Activated CD4-positive, alpha-beta T cell treated with anti-CD3 and anti-CD28 coated beads for 36 hours (primary cell): ENCODE measurements around the gene LIN28B. TPM values are rescaled to one million over a fixed set of nuclear protein-coding genes. Genes with fewer than 3 reads are reported as not detected.
"Not testable (repeated sequence)": the region's sequence is repeated elsewhere in the genome, so short reads cannot be mapped to it uniquely, and the experiment has no call there.

ENCODE experiments used
- ATAC-seq: fragments of 200-7000 bp; cut with Tn5 transposase; one replicate; pipeline ENCODE4 v1.10.0; 2021; ENCODE audit warnings: mild to moderate bottlenecking, moderate library complexity
- CTCF ChIA-PET: fragments of 350-600 bp; sonication (Branson Sonifier 250); formaldehyde crosslinking; loops from one replicate; lab custom pipeline; 2021; ENCODE audit warnings: antibody characterized with exemption; lab: Charles Lee
- POLR2A ChIA-PET: fragments of 350-600 bp; sonication (Branson Sonifier 250); formaldehyde crosslinking; loops from one replicate; lab custom pipeline; 2021; ENCODE audit warnings: antibody characterized with exemption, inconsistent platforms; lab: Charles Lee
- DNase-seq: peaks from one replicate; pipeline ENCODE4 v3.0.0-alpha.2; 2020
- H3K27ac Mint-ChIP-seq: one replicate; pipeline ENCODE4 v1.8.0; 2021; ENCODE audit warnings: mixed read lengths
- H3K27me3 Mint-ChIP-seq: one replicate; pipeline ENCODE4 v1.8.0; 2021; ENCODE audit warnings: mixed read lengths
- H3K36me3 Mint-ChIP-seq: one replicate; pipeline ENCODE4 v1.8.0; 2021; ENCODE audit warnings: low read depth, mixed read lengths
- H3K4me1 Mint-ChIP-seq: one replicate; pipeline ENCODE4 v1.8.0; 2021; ENCODE audit warnings: mixed read lengths
- H3K4me3 Mint-ChIP-seq: one replicate; pipeline ENCODE4 v1.8.0; 2021; ENCODE audit warnings: mild to moderate bottlenecking, moderate library complexity, mixed read lengths
- H3K9me3 Mint-ChIP-seq: one replicate; pipeline ENCODE4 v1.8.0; 2021; ENCODE audit warnings: low read depth, mixed read lengths
- intact Hi-C, 2 experiments: fragments of 100-400 bp; cut with DNase I in 1 of 2; cut with micrococcal nuclease in 1 of 2; formaldehyde crosslinking; loops; one replicate each; pipeline versions ENCODE4 v1.14.2 to v1.15.1; 2022 to 2024; cut with DNase I, micrococcal nuclease
- total RNA-seq, 2 experiments: library from RNA; stranded (reverse); gene quantifications; one replicate each; pipeline ENCODE4 v1.2.3, GENCODE V29; 2021

Gene LIN28B
- total RNA-seq, 2 experiments from 2014 or later: not detected

DNA sequence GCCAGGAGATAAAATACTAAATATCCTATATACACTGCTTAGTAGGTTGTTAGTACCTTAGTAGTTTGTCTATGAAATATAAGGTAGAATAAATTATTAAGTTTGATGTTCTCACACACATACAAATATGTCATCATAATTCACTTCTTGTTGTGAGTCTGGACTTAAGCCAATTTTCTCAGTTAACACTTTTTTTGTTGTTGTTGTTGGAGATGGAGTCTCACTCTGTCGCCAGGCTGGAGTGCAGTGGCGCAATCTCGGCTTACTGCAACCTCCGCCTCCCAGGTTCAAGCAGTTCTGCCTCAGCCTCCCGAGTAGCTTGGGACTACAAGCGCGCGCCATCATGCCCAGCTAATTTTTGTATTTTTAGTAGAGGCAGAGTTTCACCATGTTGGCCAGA is 119.5 kb downstream of the LIN28B start:
- H3K9me3 Mint-ChIP-seq, H3K27ac Mint-ChIP-seq, H3K4me3 Mint-ChIP-seq, DNase-seq, POLR2A ChIA-PET, ATAC-seq, H3K4me1 Mint-ChIP-seq, H3K36me3 Mint-ChIP-seq: not testable (repeated sequence)
- CTCF ChIA-PET: interaction anchor here (2.2 kb wide), 1 partner anchor 12 kb away, joined by 6 read pairs; no protein-coding TSS in a partner anchor
- peaks cover 13% of the 10 kb centered on the region for H3K27me3 Mint-ChIP-seq
- intact Hi-C loops: loop anchor here (5.0 kb wide), 2 partner anchors 134 to 284 kb away; no protein-coding TSS in a partner anchor

GRCh38 chr6:105077596-105078385 is 120.9 kb downstream of the LIN28B start:
- no peaks in the 10 kb centered on the region for H3K9me3 Mint-ChIP-seq
- no peak overlapping the region for H3K27ac Mint-ChIP-seq
- intact Hi-C loops: loop anchor here (1.0 to 5.0 kb wide), 5 partner anchors 135 to 394 kb away; no protein-coding TSS in a partner anchor
- no peaks in the 10 kb centered on the region for H3K4me1 Mint-ChIP-seq
- H3K4me3 Mint-ChIP-seq: no peak overlapping the region
- H3K27me3 Mint-ChIP-seq: peaks cover 13% of the 10 kb centered on the region
- DNase-seq (no peak), ATAC-seq (no peak)
- ChIA-PET CTCF (interaction anchor here (0.6 to 2.7 kb wide), 13 partner anchors 10 to 399 kb away, joined by 3 to 17 read pairs (median 3); no protein-coding TSS in a partner anchor), POLR2A (no interaction called here)
- H3K36me3 Mint-ChIP-seq: no peaks in the 10 kb centered on the region

DNA sequence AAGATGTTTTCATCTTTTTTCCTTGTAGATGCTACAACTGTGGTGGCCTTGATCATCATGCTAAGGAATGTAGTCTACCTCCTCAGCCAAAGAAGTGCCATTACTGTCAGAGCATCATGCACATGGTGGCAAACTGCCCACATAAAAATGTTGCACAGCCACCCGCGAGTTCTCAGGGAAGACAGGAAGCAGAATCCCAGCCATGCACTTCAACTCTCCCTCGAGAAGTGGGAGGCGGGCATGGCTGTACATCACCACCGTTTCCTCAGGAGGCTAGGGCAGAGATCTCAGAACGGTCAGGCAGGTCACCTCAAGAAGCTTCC is 121.4 kb downstream of the LIN28B start:
- ChIA-PET POLR2A (no interaction called here), CTCF (interaction anchor here (0.6 to 2.7 kb wide), 8 partner anchors 10 to 396 kb away, joined by 3 to 17 read pairs (median 4); no protein-coding TSS in a partner anchor)
- intact Hi-C loops: loop anchor here (1.0 to 5.0 kb wide), 5 partner anchors 136 to 395 kb away; no protein-coding TSS in a partner anchor
- Mint-ChIP-seq H3K27ac (no peak overlapping the region), H3K4me3 (no peak overlapping the region), H3K4me1 (no peaks in the 10 kb centered on the region), H3K36me3 (no peaks in the 10 kb centered on the region), H3K9me3 (no peaks in the 10 kb centered on the region), H3K27me3 (peaks cover 10% of the 10 kb centered on the region)
- ATAC-seq (no peak), DNase-seq (no peak)

GRCh38 chr6:105080279-105080678 is 123.4 kb downstream of the LIN28B start:
- DNase-seq: no peak
- intact Hi-C loops: no loop called here
- no peaks in the 10 kb centered on the region for H3K9me3 Mint-ChIP-seq

GRCh38 chr6:105081662-105082061 is 124.8 kb downstream of the LIN28B start:
- CTCF ChIA-PET, ATAC-seq, H3K9me3 Mint-ChIP-seq, POLR2A ChIA-PET, H3K4me1 Mint-ChIP-seq, DNase-seq, intact Hi-C loops, H3K27ac Mint-ChIP-seq, H3K36me3 Mint-ChIP-seq, H3K4me3 Mint-ChIP-seq, H3K27me3 Mint-ChIP-seq: not testable (repeated sequence)

More at GRCh38 chr6:105080279-105080678, 123.4 kb downstream of the LIN28B start:
- Mint-ChIP-seq H3K4me3 (no peak overlapping the region), H3K27me3 (peaks cover 6% of the 10 kb centered on the region), H3K4me1 (no peaks in the 10 kb centered on the region), H3K36me3 (no peaks in the 10 kb centered on the region), H3K27ac (no peak overlapping the region)
- POLR2A ChIA-PET: no interaction called here
- CTCF ChIA-PET: interaction anchor here (0.7 kb wide), 1 partner anchor 9 kb away, joined by 3 read pairs; no protein-coding TSS in a partner anchor
- ATAC-seq: no peak

- no peaks in the 10 kb centered on the region for H3K27me3 Mint-ChIP-seq
- H3K4me1 Mint-ChIP-seq: no peaks in the 10 kb centered on the region
- H3K36me3 Mint-ChIP-seq: no peaks in the 10 kb centered on the region
- H3K4me3 Mint-ChIP-seq: no peak overlapping the region
- H3K9me3 Mint-ChIP-seq: no peaks in the 10 kb centered on the region
- ATAC-seq: peak; percentile 36
- no peak overlapping the region for H3K27ac Mint-ChIP-seq
- CTCF ChIA-PET: interaction anchor here (0.6 to 1.8 kb wide), 28 partner anchors 10 to 753 kb away, joined by 3 to 20 read pairs (median 3); partner anchors contain the start of gene PREP
- intact Hi-C loops: loop anchor here (1.0 to 2.0 kb wide), 3 partner anchors 275 to 337 kb away; partner anchors contain the start of gene PREP (in 2 of the 2)
- POLR2A ChIA-PET: interaction anchor here (0.6 to 0.7 kb wide), 2 partner anchors 40 to 276 kb away, joined by 3 to 4 read pairs; no protein-coding TSS in a partner anchor
- peak; percentile 49 for DNase-seq
Observed at GRCh38 chr6:105087571-105088211, 130.8 kb downstream of the LIN28B start.

DNA sequence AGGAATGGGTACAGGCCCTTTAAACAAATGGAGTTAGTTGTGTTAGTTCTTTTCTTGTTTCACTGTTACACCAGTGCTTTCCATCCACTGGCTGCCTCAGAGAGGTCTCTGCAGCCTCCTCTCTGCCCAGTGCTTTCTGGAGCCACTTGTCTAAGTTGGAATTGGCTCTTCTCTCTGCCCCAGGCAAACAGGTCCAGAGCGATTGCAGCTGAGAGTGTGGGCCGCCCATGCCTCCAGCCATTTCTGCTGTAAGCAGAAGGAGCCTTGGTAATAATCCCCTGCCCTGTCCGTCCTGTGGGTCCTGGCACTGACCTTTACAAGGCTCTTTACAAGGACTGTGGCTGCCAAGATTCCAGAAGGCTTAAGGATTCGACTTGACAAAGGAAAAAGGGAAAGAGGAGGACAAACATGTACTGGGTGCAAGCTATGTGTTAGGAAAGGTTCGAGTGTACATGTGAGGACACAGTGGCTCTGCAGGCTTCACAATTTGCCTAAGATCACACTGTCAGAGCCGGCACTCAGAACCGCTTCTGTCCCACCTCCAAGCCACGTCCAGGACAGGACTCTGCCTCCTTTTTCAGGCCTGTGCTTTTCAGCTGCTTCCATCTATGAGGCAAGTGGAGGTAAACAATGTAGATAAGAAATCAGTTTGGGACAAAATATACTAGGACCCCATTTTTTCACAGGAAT is 134.4 kb downstream of the LIN28B start:
- CTCF ChIA-PET: interaction anchor here (1.3 kb wide), 2 partner anchors 25 to 117 kb away, joined by 3 read pairs; no protein-coding TSS in a partner anchor
- ATAC-seq: no peak

GRCh38 chr6:105094133-105094640 is 137.3 kb downstream of the LIN28B start:
- H3K27ac Mint-ChIP-seq: no peak overlapping the region
- H3K9me3 Mint-ChIP-seq: no peaks in the 10 kb centered on the region
- H3K4me1 Mint-ChIP-seq: no peaks in the 10 kb centered on the region
- intact Hi-C loops: no loop called here
- CTCF ChIA-PET: no interaction called here
- H3K4me3 Mint-ChIP-seq: no peak overlapping the region
- no peaks in the 10 kb centered on the region for H3K27me3 Mint-ChIP-seq
- no peak for ATAC-seq
- no peak for DNase-seq
- POLR2A ChIA-PET: no interaction called here
- no peaks in the 10 kb centered on the region for H3K36me3 Mint-ChIP-seq

More for the DNA sequence above, 134.4 kb downstream of the LIN28B start:
- no peak for DNase-seq
- Mint-ChIP-seq H3K9me3 (no peaks in the 10 kb centered on the region), H3K4me3 (no peak overlapping the region), H3K27me3 (no peaks in the 10 kb centered on the region), H3K36me3 (no peaks in the 10 kb centered on the region), H3K27ac (no peak overlapping the region), H3K4me1 (no peaks in the 10 kb centered on the region)
- POLR2A ChIA-PET: no interaction called here
- intact Hi-C loops: no loop called here

DNA sequence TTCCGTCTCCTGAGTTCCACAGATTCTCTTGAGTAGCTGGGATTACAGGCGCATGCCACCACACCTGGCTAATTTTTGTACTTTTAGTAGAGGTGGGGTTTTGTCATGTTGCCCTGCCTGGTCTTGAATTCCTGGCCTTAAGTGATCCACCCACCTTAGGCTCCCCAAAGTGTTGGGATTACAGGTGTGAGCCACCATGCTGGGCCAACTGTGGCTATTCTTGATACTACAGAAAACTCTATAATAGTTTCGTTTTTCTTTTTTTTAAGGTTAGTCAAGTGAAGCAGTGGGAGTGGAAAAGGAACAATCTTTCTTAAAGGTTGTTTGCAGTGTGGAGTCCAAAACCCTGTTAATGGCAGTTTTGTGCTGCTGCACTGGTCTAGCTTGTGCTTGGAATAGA is 138.2 kb downstream of the LIN28B start:
- intact Hi-C loops: no loop called here
- DNase-seq: no peak
- Mint-ChIP-seq H3K27ac (no peak overlapping the region), H3K4me3 (no peak overlapping the region), H3K4me1 (no peaks in the 10 kb centered on the region), H3K36me3 (no peaks in the 10 kb centered on the region), H3K9me3 (no peaks in the 10 kb centered on the region), H3K27me3 (no peaks in the 10 kb centered on the region)
- no peak for ATAC-seq
- POLR2A ChIA-PET: no interaction called here
- CTCF ChIA-PET: no interaction called here

- DNase-seq: no peak
- ChIA-PET CTCF (interaction anchor here (3.7 kb wide), 1 partner anchor 10 kb away, joined by 13 read pairs; no protein-coding TSS in a partner anchor), POLR2A (no interaction called here)
- intact Hi-C loops: no loop called here
- Mint-ChIP-seq H3K4me3 (no peak overlapping the region), H3K36me3 (no peaks in the 10 kb centered on the region), H3K27ac (no peak overlapping the region), H3K9me3 (no peaks in the 10 kb centered on the region), H3K4me1 (no peaks in the 10 kb centered on the region), H3K27me3 (no peaks in the 10 kb centered on the region)
- ATAC-seq: no peak
Observed at GRCh38 chr6:105097288-105097687, 140.4 kb downstream of the LIN28B start.

- intact Hi-C loops: no loop called here
- Mint-ChIP-seq H3K27ac (no peak overlapping the region), H3K4me1 (no peaks in the 10 kb centered on the region), H3K36me3 (no peaks in the 10 kb centered on the region), H3K4me3 (no peak overlapping the region), H3K27me3 (peaks cover 3% of the 10 kb centered on the region), H3K9me3 (no peaks in the 10 kb centered on the region)
- CTCF ChIA-PET: interaction anchor here (1.0 kb wide), 1 partner anchor 12 kb away, joined by 3 read pairs; no protein-coding TSS in a partner anchor
- POLR2A ChIA-PET: no interaction called here
- DNase-seq (no peak), ATAC-seq (no peak)
Observed at GRCh38 chr6:105099371-105099770, 142.5 kb downstream of the LIN28B start.
